Adrenal gland (tissue), 19 donors: Measurements from ENCODE around the gene ZNF311. TPM values are rescaled to one million over a fixed set of nuclear protein-coding genes. Genes with fewer than 3 reads are reported as not detected.
A peak's percentile ranks its signal among the peaks of the same experiment; 100 is the strongest.

Experiments used
- DNase-seq, 7 donors: peaks; one replicate each; pipeline ENCODE4 v3.0.0-alpha.2; 2019 to 2020
- H3K27ac ChIP-seq, 5 donors: fragments of 200-600 bp; sonication (generic) in 4 of 5; 1 replicate in 3 of 5; 2 replicates in 2 of 5; pipeline versions ENCODE4 v1.5.1 to v1.8.0; 2016 to 2020; ENCODE audit warnings: mild to moderate bottlenecking in 1 of 5
- H3K27me3 ChIP-seq: fragments of 200-600 bp; 2 replicates; pipeline ENCODE4 v1.8.0; 2021
- H3K36me3 ChIP-seq, 2 donors: fragments of 200-600 bp; replicated peaks in 1 of 2; 1 replicate in 1 of 2; 2 replicates in 1 of 2; pipeline versions ENCODE4 v1.5.1 to v1.8.0; 2018 to 2022
- H3K4me1 ChIP-seq, 2 donors: fragments of 200-600 bp; replicated peaks in 1 of 2; 1 replicate in 1 of 2; 2 replicates in 1 of 2; pipeline versions ENCODE4 v1.5.1 to v1.8.0; 2018 to 2021
- H3K4me3 ChIP-seq, 4 donors: fragments of 200-600 bp; sonication (generic) in 3 of 4; one replicate each; pipeline ENCODE4 v1.5.1; 2016 to 2018
- H3K9me3 ChIP-seq, 3 donors: fragments of 200-600 bp; sonication (generic) in 1 of 3; replicated peaks in 1 of 3; 1 replicate in 2 of 3; 2 replicates in 1 of 3; pipeline versions ENCODE4 v1.5.1 to v1.8.0; 2016 to 2021
- POLR2A ChIP-seq, 2 donors: fragments of 450-650 bp; IDR thresholded peaks; one replicate each; pipeline ENCODE4 v1.6.1; 2017; ENCODE audit warnings: antibody characterized with exemption in 2 of 2, mild to moderate bottlenecking in 2 of 2, moderate library complexity in 1 of 2
- WGBS, 4 donors: extraction: QIAGEN DNeasy Blood & Tissue Kit in 2 of 4; methylation state at CpG; one replicate each; pipeline versions ENCODE4 v1.1.5 to v1.1.7; 2013 to 2017; 5-methylcytosine and 5-hydroxymethylcytosine counted together
- intact Hi-C, 2 donors: fragments of 100-400 bp; cut with DNase I; formaldehyde crosslinking; loops; one replicate each; pipeline versions ENCODE4 v1.14.1 to v1.15.0; 2022 to 2023
- long read RNA-seq, 10 donors: library from polyadenylated mRNA in 3 of 10; unstranded in 2 of 10; stranded (forward) in 1 of 10; transcript quantifications; one replicate each; pipeline ENCODE4 v2.0.0 and lab custom pipeline, GENCODE V29; 2021 to 2026
- polyA plus RNA-seq, 3 donors: library from polyadenylated mRNA; stranded (reverse); fragments of 200-250 nt in 2 of 3; fragments of 350-450 nt in 1 of 3; fragmentation: Illumina TruSeq in 1 of 3; extraction: RNeasy Lipid Tissue Mini Kit (QIAGEN cat#74804) in 1 of 3; gene quantifications; one replicate each; pipeline ENCODE4 v1.2.3, GENCODE V29; 2013 to 2014
- total RNA-seq, 9 donors: library from RNA; depleted of rRNA in 4 of 9; stranded (reverse); fragments of >200 nt in 4 of 9; fragments of 120-200 nt in 1 of 9; fragmentation: NEBNext Ultra II Directional in 1 of 9; extraction: Animal tissue kit (Norgen Biotek cat#: 25700) in 1 of 9; gene quantifications; one replicate each; pipeline versions ENCODE4 v1.1.0 to v1.2.4, GENCODE V29; 2013 to 2023
- TF ChIP-seq, protein P1 (sequence below), 6 experiments: fragments of 450-650 bp in 4 of 6; fragments of 200-600 bp in 2 of 6; sonication (generic) in 1 of 6; IDR thresholded peaks; 1 replicate in 5 of 6; 2 replicates in 1 of 6; pipeline versions ENCODE4 v1.5.1 to v1.8.0; 2016 to 2021; ENCODE audit warnings: antibody characterized with exemption in 6 of 6, mild to moderate bottlenecking in 2 of 6, moderate library complexity in 1 of 6
- donor health status: healthy with polysubstance abuse.
- donor health status: Bipolar disorder and iron deficiency.
- donor health status: DM: yes; HTN: yes; CAD: no.
- donor health status: DM: no; HTN: no; CAD: no.
- donor health status: DM: no; HTN: no; CAD: no.
- donor health status: DM: yes; HTN: yes; CAD: no.

ZNF311 gene
- total RNA-seq (1 to 10 TPM in 3 of 9 donors, under 1 TPM in 4, not detected in 2; 0.41 to 2.7 (median 0.98) TPM), polyA plus RNA-seq (1 to 10 TPM; 1.0 to 2.6 (median 1.4) TPM)
- long read RNA-seq, donor 1 = 0 reads
- long read RNA-seq, donor 2 = 0 reads
- long read RNA-seq, donor 3 = 0 reads
- long read RNA-seq, donor 4 = 0 reads
- long read RNA-seq, donor 5, partial matches to known transcripts = 0 of 4 reads
- long read RNA-seq, donor 5, other reads (novel, unspliced or antisense) = 3 of 4 reads
- long read RNA-seq, donor 6, partial matches to known transcripts = 0 of 1 reads
- long read RNA-seq, donor 6, other reads (novel, unspliced or antisense) = 1 of 1 reads
- long read RNA-seq, donor 7 = 0 reads
- long read RNA-seq, donor 8 = 0 reads
- long read RNA-seq, donor 9 = 0 reads
- long read RNA-seq, donor 10 = 0 reads

DNA sequence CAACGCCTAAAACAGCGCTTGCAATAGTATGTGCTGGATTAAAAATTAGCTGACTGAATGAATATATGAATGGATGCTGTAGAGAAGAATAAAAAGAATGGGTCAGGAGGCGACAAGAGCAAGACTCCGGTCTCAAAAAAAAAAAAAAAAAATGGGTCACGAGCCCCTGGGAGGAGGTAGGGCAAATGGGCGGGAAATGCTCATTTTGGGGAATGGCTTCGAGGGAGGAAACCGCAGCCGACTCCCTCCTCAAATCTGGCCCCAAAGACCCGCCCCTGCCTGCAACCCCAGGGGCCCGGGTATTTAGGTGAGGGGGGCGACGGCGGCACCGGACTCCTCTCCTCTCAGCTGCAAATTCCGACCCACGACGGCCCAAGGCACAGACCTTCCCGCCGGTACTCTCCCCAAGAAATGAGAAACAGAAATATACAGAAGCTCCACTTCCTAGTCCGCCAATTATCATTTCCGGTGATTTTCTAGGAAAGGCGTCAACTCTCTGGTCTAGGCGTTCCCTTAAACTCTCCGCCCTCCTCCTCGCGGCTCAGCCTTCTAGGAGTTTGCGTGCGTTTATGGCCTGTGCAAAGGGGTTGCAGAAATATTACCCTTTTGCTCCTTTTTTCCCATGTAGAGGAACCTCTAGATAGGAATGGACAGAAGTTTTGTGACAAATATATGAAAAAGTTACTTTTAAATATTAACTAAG is at the start of gene ZNF311:
TSS of gene ZNF311 (minus strand) at position 133 of the 703 bp plus-strand sequence. CDS start 1,361 bp downstream, outside the sequence.
- TF ChIP-seq POLR2A (IDR thresholded peaks at IDR 0.05) = no peak
- TF ChIP-seq, protein P1, sequence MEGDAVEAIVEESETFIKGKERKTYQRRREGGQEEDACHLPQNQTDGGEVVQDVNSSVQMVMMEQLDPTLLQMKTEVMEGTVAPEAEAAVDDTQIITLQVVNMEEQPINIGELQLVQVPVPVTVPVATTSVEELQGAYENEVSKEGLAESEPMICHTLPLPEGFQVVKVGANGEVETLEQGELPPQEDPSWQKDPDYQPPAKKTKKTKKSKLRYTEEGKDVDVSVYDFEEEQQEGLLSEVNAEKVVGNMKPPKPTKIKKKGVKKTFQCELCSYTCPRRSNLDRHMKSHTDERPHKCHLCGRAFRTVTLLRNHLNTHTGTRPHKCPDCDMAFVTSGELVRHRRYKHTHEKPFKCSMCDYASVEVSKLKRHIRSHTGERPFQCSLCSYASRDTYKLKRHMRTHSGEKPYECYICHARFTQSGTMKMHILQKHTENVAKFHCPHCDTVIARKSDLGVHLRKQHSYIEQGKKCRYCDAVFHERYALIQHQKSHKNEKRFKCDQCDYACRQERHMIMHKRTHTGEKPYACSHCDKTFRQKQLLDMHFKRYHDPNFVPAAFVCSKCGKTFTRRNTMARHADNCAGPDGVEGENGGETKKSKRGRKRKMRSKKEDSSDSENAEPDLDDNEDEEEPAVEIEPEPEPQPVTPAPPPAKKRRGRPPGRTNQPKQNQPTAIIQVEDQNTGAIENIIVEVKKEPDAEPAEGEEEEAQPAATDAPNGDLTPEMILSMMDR (IDR thresholded peaks at IDR 0.05) = no peak
- no peaks in the 10 kb centered on the region for H3K36me3 ChIP-seq
- peaks cover 14% of the 10 kb centered on the region for H3K27me3 ChIP-seq
- DNase-seq = peak; percentile 31 to 71 (median 50)
- peak within 1 kb of the TSS in 2 of 4 donors; percentile 36 to 76 for H3K4me3 ChIP-seq
- H3K4me1 ChIP-seq = peaks cover 0 to 4% of the 10 kb centered on the region in 2 donors
- intact Hi-C loops = no loop called here
- H3K9me3 ChIP-seq = no peaks in the 10 kb centered on the region
- peak within 1 kb of the TSS in 1 of 5 donors; percentile 74 for H3K27ac ChIP-seq
- 9 to 10% (median 9%) methylated on average over 29 of the region's 29 CpGs for WGBS, 4 donors

DNA sequence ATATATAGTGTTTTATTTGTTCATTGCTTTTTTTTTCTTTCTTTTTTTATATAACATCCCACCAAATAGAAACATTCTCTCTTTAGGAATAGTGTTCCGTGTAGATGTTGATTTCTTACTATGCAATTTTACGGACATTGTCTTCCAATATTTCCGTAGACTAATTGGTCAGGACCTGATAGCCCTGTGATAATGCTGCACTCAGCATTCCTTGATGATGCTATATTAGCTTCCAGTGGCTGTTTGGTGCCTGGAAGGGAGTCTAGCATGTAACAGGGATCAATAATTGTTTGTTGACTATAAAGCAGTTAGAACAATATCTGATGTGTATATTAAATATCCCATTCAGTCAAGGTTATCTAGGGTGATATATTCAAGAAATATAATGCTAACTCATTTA is 46.6 kb upstream of the ZNF311 start:
- no peak for TF ChIP-seq POLR2A (IDR thresholded peaks at IDR 0.05)
- TF ChIP-seq, protein P1 (IDR thresholded peaks at IDR 0.05) = no peak
- no peaks in the 10 kb centered on the region for H3K4me1 ChIP-seq

DNA sequence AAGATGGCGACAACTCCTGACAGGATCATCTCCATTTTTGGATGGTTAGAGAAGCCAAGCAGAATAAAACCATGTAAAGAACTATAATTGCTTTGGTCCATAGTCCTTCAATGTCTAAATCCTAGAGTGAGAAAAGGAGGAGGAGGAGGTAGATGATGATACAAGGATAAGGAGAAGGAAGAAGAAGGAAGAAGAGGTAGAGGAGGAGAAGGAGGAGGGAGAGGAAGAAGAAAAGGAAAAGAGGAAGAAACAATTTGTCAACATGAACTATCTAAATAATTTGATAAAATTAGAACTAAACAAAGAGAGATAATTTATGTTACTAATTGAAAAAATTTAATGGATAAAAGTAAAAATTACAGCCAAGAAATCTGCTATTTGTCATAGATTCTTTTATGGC is 40.0 kb upstream of the ZNF311 start, which contains the start of gene OR2W1:
TSS of gene OR2W1 (minus strand) at position 101 of the 400 bp plus-strand sequence. CDS start at position 101, 0 bp downstream.
- DNase-seq = no peak
- no peaks in the 10 kb centered on the region for H3K27me3 ChIP-seq
- no peak within 1 kb of the TSS for H3K27ac ChIP-seq
- no peaks in the 10 kb centered on the region for H3K4me1 ChIP-seq
- intact Hi-C loops = no loop called here
- TF ChIP-seq, protein P1 (IDR thresholded peaks at IDR 0.05) = no peak
- TF ChIP-seq POLR2A (IDR thresholded peaks at IDR 0.05) = no peak
- H3K4me3 ChIP-seq = no peak within 1 kb of the TSS
- no peaks in the 10 kb centered on the region for H3K36me3 ChIP-seq
- H3K9me3 ChIP-seq = no peaks in the 10 kb centered on the region
- WGBS, 4 donors = 67 to 87% (median 81%) methylated on average over 1 of the region's 1 CpG

More for the DNA sequence above, 46.6 kb upstream of the ZNF311 start:
- Histone ChIP-seq H3K36me3 (no peaks in the 10 kb centered on the region), H3K27me3 (no peaks in the 10 kb centered on the region), H3K9me3 (no peaks in the 10 kb centered on the region), H3K4me3 (no peak overlapping the region), H3K27ac (no peak overlapping the region)
- intact Hi-C loops = no loop called here
- no peak for DNase-seq
- 71 to 79% (median 74%) methylated on average over 3 of the region's 3 CpGs for WGBS, 4 donors

DNA sequence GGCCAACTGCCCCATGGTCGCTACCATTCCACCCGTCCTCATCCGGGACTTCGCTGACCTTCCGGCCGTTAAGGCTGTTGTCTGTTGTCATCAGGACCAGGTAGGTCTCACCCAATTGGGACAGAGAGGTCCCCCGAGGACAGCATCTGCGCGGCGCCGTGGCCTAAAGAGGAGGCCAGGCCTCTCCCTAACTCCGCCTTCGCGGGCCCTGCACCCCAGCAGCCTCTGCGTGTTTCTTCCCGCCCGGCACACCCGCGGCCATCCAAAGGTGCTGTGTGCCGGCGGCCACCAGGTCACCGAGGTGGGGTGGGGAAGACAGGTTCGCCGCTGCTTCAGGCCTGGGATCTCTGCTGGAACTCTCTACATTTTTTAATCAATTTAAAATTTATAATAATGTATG is 30.8 kb upstream of the ZNF311 start:
- intact Hi-C loops = no loop called here
- Histone ChIP-seq H3K4me1 (no peaks in the 10 kb centered on the region), H3K4me3 (no peak overlapping the region), H3K9me3 (no peaks in the 10 kb centered on the region), H3K27me3 (peaks cover 8% of the 10 kb centered on the region), H3K36me3 (no peaks in the 10 kb centered on the region), H3K27ac (no peak overlapping the region)
- TF ChIP-seq POLR2A (IDR thresholded peaks at IDR 0.05) = no peak
- no peak for DNase-seq
- 90 to 94% (median 92%) methylated on average over 18 to 24 of the region's 24 CpGs for WGBS, 4 donors
